ENCODE results near the gene TWIST1.

TWIST1 gene

GRCh38 chr7:19102884-19103283 lies 14.6 kb downstream of the TWIST1 start:
- intact Hi-C loops (cut with DNase I; ENCODE audit: low total_unique reads): no loop called here
- DNase-seq: no peak
- no peaks in the 10 kb centered on the region for H3K36me3 ChIP-seq
- H3K27ac ChIP-seq: no peak overlapping the region
- no peak for TF ChIP-seq CTCF (IDR thresholded peaks at IDR 0.05)
- H3K9me3 ChIP-seq: no peaks in the 10 kb centered on the region
- peaks cover 3 to 19% (median 9%) of the 10 kb centered on the region in 4 donors for H3K4me1 ChIP-seq
- peaks cover 5 to 15% of the 10 kb centered on the region in 2 donors for H3K27me3 ChIP-seq
- no peak overlapping the region for H3K4me3 ChIP-seq

DNA sequence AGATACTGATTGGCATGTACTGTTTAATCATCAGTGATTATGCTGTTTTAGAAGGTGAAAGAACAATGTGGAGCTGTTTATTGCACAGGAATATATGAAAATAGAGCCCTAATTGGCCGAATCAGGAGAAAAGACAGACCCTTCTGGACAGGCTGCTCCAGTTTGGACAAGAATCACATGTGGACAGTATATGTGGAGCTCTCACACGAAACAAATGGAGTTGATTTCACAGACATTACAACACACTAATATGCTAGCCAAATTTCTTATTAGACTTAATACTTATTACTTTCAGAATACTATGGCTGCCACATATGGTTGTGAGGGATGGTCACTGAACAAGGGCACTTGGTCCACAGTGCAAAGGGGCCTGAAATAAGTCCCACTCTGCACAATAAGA lies 15.5 kb downstream of the TWIST1 start:
- peaks cover 5 to 15% of the 10 kb centered on the region in 2 donors for H3K27me3 ChIP-seq
- H3K27ac ChIP-seq: no peak overlapping the region
- H3K9me3 ChIP-seq: no peaks in the 10 kb centered on the region
- no peaks in the 10 kb centered on the region for H3K36me3 ChIP-seq
- peaks cover 1 to 12% (median 7%) of the 10 kb centered on the region in 4 donors for H3K4me1 ChIP-seq
- H3K4me3 ChIP-seq: no peak overlapping the region
- intact Hi-C loops (cut with DNase I; ENCODE audit: low total_unique reads): no loop called here
- DNase-seq: no peak
- no peak for TF ChIP-seq CTCF (IDR thresholded peaks at IDR 0.05)

DNA sequence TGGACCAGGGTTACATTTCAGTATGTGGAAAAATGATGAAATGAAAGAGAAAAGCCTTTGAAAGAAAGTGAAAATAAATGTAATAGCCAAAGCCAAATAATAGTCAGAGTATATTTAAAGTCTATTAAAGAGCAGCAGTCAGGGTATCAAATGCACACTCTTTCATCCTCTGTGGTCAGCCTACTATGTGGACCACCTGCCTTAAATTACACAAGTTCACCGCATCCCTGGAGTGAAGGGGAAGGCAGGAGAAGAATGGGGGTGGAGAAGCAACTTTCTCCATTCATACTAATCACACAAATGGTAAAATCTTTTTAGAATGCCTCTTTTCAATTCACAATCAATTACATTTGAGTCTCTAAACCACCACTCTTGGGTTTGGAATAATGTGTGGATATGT lies 16.0 kb downstream of the TWIST1 start:
- H3K4me3 ChIP-seq: no peak overlapping the region
- intact Hi-C loops (cut with DNase I; ENCODE audit: low total_unique reads): no loop called here

GRCh38 chr7:19099924-19100323 lies 17.5 kb downstream of the TWIST1 start:
- H3K27ac ChIP-seq: no peak overlapping the region
- no peaks in the 10 kb centered on the region for H3K36me3 ChIP-seq
- DNase-seq: no peak
- intact Hi-C loops (cut with DNase I; ENCODE audit: low total_unique reads): no loop called here
- TF ChIP-seq CTCF (IDR thresholded peaks at IDR 0.05): no peak
- H3K9me3 ChIP-seq: no peaks in the 10 kb centered on the region
- peaks cover 4 to 5% of the 10 kb centered on the region in 2 donors for H3K27me3 ChIP-seq
- H3K4me3 ChIP-seq: no peak overlapping the region
- H3K4me1 ChIP-seq: no peaks in the 10 kb centered on the region

More for the DNA sequence above, 16.0 kb downstream of the TWIST1 start:
- no peak for TF ChIP-seq CTCF (IDR thresholded peaks at IDR 0.05)
- peaks cover 5 to 15% of the 10 kb centered on the region in 2 donors for H3K27me3 ChIP-seq
- DNase-seq: no peak
- H3K9me3 ChIP-seq: no peaks in the 10 kb centered on the region
- peaks cover 0 to 8% (median 3%) of the 10 kb centered on the region in 4 donors for H3K4me1 ChIP-seq
- H3K27ac ChIP-seq: no peak overlapping the region
- H3K36me3 ChIP-seq: no peaks in the 10 kb centered on the region

DNA sequence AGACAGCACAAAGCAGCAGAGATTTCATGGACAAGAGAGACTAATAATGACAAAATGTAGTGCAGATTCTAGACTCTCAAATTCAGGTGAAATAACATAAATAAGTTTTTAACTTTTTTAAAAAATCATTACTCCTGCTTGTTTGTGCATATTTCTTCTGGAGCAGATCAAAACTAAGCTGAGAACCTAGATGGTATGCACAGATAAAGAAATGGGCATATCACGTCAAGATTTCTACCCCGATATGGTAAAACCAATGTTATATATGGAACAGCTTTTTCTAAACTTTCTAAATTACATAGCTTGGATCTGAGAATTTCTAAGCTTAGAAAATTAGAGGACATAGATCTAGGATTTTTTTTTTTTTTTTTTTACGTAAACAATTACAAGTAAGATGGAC lies 18.2 kb downstream of the TWIST1 start:
- Histone ChIP-seq H3K4me3 (no peak overlapping the region), H3K36me3 (no peaks in the 10 kb centered on the region), H3K27me3 (peaks cover 0 to 5% of the 10 kb centered on the region in 2 donors), H3K9me3 (no peaks in the 10 kb centered on the region), H3K4me1 (no peaks in the 10 kb centered on the region), H3K27ac (no peak overlapping the region)
- intact Hi-C loops (cut with DNase I; ENCODE audit: low total_unique reads): no loop called here
- no peak for DNase-seq
- no peak for TF ChIP-seq CTCF (IDR thresholded peaks at IDR 0.05)

GRCh38 chr7:19098510-19098909 lies 18.9 kb downstream of the TWIST1 start:
- no peak for DNase-seq
- Histone ChIP-seq H3K36me3 (no peaks in the 10 kb centered on the region), H3K27ac (no peak overlapping the region), H3K27me3 (peaks cover 0 to 5% of the 10 kb centered on the region in 2 donors), H3K9me3 (no peaks in the 10 kb centered on the region), H3K4me1 (no peaks in the 10 kb centered on the region), H3K4me3 (no peak overlapping the region)
- intact Hi-C loops (cut with DNase I; ENCODE audit: low total_unique reads): no loop called here
- TF ChIP-seq CTCF (IDR thresholded peaks at IDR 0.05): no peak
